NCI-H446 treated with DMSO at 0.1 percent for 48 hours (cell line): Measurements from ENCODE around the gene GSTM3.
"Not testable (repeated sequence)": the region's sequence is repeated elsewhere in the genome, so short reads cannot be mapped to it uniquely, and the experiment has no call there.

Experiments
- DNase-seq: peaks from one replicate; lab custom pipeline; 2025; lab: John Stamatoyannopoulos, UW

Gene GSTM3

DNA sequence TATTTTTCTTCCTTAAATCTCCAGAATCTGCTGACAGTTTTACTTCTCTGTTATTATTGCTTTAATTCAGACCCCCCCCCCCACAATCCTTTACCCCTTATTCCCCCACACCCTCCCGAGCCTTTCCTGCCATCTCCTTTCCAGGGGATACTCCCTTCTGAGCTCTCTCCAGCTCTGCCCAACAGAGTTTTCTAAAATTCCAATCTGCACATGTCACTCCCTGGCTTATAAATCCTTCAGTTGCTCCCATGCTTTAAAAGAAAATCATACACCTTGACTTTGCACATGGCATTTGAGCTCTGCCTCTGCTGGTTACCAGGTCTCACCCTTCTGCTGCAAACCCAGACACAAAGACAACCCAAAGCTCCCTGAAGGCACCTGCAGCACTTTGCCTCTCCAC, 34.6 kb upstream of the GSTM3 start:
- no peak for DNase-seq

DNA sequence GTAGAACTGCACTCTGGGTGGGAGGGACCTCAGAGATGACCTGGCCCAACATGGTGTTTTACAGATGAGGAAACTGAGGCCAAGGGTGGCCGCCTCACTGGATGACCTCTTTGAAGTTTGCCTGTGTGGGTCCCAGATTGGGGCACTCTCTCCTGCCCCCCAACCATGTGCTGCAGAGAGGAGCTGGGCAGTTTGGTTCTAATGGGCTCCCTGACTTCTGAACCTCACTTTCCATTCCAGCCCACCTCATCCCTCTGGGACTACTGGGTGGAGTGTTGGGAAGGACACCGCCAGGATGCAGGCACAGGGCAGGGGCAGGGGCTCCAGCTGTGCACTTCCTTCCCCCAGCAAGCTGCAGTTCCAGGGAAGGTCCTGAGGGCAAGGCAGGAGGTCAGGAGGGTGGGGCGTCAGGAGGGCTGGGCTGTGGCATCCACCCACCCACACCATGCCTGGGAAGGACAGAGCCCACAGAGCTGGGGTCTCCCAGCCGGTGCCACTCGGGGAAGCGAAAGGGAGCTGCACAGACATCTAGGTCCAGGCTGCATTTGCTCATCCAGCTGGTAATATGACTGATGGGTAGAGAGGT, 33.2 kb upstream of the GSTM3 start:
- no peak for DNase-seq

DNA sequence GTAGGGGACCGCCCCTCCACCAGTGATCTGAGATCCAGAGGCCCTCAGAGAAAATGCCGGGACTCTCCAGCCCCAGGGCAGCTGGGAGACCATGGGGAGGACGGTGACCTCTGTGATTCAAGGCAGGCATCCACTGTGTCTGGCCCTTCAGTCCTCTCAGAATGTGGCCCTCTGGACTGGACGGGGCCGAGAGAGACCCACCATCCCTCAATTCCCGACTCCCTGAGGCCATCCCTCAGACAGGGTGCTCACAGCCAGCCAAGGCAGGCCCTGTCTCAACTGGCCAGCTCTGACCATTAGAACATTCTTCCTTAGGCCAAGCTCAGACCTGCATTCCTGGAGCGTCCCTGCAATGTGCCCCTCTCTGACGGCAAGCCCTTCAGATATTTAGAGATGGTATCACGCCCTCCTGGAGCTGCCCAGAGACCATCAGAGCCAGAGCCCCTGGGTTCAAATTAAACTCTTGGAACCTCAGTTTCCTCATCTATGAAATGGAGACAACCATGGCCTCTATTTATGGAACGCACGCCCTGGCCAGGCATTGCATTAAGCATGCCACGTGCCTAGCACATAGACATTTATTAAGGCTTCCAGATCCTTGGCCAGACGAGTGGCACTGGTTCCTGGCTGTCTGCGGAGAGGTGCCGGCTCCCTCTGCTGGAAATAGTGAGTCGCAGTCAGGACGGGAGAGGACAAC, 32.5 kb upstream of the GSTM3 start:
- peak; percentile 73 for DNase-seq

DNA sequence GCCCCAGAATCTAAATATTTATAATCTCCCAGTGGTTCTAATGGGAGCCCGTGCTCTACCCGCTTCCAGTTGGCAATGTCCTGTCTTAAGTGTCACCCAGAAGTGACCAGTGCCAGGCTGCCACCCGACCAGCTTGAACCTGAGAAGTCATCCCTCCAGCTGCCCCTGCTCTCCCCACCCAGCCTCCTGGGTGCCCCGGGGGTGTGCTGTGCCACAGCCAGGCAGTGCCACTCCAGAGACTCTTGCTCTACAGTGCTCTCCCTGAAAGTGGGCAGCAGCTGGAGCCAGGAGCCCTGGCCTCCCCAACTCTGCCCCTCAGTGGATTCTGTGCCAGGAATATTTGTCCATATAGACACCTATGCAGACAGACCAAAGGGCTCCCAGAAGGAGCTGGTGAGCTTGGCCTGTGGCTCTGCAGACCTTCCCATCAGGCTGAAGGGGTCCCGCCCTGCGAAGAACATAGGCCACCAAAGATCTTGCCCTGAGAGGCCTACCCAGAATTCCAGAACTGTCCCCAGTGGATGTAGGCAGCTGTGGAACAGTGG, 31.9 kb upstream of the GSTM3 start:
- no peak for DNase-seq

DNA sequence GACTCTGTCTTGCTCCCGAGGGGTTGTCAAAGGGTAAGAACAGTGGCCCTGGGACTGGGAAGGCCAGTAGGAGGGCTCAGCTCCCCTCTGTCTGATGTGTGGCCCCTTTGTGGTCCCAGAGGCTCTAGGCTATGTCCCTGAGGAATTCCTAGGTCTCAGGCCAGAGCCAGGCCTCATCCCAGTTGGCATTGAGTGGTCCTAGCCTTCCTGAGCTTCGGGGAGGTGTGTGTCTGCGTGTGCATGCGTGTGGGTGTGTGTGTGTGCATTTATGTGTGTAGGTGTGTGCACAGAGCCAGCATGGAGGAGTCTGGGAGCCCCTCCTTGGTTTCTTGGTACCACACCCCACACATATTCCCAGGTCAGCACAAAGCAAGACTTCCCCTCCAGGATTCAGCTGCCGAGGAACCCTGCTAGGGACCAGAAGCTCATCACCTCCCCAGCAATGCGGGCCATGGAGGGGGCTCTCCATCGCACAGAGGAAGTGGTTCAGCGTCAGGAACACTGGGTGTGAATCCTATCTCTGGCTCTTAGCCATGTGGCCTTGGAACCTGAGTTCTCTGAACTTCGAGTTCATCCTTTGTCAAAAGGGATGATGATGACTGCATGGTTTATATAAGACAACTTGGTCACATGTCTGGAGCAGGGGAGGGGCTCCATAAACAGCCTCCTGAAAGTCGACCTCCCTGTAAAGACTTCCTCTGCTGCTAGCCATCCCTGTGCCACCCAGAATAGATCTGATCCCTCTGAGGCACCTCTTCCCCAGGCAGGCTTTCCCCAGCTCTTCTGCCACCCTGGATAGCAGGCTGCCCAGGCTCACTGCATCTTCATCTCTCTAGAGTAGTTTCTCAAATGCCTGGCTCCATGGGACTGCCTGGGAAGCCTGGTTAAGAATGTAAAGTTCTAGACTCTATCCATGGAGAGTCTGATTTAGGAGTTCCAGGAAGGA, 31.1 kb upstream of the GSTM3 start:
- no peak for DNase-seq

DNA sequence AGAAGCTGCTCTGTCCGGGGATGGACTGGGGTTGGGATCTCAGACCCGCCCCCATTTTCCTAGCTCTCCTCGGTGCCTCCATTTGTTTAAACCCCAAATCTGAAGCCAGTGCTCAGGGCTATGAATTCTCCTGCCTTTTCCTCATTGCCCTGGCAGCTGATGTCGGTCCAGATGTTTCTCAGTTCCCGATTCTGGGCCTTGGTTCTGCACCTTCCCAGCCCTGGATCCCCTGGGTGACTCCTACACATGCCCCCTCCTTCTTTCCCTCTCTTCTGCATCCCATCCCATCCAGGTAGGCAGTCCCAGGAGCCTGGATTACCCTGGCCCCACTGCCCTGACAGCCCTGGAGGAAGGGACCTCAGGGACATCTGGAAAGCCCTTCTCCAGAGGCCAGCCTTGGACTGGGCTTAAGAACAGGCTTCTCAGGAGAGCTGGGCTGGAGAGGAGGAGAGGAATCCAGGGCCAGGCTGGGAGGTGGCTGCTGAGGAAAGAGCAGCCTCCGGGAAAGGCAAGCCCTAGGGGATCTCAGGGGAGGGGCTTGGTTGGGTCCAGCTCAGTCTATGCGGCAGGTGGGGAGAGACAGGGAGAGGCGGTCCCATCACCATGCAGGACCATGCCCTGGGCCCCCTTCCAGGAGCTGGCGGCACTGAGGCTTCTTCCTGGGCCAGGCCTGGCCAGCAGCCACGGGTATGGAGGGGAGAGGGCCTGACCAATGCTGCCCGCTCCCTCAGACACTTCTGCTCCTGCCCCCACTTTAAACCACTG, 29.7 kb upstream of the GSTM3 start:
- DNase-seq = no peak

DNA sequence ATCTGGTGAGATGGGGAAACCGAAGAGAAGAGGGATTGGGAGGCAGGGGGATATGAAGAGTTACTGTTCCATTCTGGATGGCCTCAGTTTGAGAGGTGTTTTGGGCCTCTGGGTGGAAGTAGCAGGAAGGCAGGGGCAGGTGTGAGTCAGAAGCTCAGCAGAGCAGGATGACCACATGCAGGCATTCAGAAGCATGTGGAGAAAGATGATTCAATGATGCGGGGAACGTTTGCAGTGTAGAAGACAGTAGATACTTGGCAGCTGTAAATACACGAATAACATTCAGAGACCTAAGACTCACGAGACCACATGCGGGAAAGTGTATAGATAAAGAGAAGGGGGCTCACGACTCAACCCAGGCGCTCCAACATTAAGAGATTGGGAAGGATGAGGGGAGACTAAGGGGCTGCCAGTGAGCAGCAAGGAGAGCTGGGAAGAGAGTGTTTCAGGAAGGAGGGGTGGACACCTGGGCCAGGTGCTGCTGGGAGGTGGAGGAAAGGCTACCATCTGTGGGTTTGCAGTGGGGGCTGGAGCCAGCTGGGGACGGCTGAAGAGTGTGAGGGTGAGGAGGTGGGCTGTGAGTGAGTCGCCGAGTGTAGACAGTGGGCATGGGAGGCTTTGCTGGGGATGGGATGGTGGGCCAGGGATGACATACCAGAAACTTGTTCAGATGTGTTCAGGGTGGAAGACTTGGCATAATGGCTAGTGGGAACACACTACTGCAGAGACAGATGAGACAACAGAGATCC, 28.7 kb upstream of the GSTM3 start:
- DNase-seq = no peak

DNA sequence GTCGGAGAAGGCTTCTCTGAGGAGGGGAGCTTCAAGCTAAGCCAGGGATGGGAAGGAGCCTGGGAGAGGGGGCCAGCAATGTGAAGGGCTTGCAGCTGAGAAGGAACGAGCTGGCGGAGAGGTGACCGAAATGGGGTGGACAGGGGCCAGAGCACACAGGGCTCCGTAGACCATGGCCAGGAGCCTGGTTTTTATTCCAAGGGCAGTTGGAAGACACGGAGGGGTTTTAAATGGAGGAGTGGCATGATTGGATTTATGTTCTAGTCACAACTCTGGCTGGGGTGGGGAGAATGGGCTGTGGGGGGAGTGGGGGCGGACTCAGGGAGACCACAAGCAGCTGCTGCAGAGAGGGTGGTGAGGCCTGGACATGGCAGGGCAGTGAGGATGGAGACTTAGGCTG, 28.0 kb upstream of the GSTM3 start:
- no peak for DNase-seq

DNA sequence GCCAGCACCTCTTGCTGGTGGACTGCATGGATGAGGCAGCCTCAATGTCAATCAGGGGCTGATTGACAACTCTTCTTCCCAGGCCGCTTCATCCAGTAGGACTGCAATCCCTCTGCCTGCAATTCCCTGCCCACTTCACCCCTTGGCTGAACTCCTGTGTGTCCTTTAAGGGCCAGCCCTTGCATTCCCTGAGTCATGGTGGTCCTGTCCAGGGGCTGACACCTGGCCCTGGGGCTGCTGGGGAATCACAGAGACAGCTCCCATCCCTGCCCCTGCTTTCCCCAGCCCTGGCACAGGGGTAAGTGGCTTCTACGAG, 27.5 kb upstream of the GSTM3 start:
- DNase-seq = no peak

DNA sequence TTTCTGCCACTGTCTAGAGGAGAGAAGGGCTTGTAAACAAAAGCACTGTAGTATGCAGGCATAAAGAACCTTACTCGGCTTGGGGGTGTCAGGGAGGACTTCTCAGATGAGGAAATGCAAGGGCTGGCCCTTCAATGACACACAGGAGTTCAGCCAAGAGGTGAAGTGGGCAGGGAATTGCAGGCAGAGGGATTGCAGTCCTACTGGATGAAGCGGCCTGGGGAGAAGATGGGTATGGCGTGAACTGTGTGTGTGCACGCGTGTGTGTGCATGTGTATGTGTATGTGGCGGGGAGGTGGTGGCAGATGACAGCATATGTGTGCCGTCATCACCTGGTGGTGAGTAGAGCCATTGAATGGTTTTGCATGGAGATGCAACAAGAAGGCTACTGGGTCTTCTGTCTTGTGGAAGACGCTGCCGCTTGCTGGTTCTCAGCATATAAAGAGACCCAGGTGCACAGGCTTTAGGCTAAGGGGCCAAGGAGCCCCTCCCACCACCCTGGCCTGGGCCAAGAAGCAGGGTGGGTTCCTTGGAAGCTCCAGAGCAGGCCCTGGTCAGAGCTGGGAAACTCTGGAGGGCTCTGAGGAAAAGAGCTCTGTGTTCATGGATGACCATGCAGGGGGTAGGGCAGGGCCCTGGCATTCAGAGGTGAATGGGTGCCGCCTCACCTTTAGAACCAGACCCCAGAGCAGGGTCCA, 26.9 kb upstream of the GSTM3 start:
- DNase-seq = no peak

DNA sequence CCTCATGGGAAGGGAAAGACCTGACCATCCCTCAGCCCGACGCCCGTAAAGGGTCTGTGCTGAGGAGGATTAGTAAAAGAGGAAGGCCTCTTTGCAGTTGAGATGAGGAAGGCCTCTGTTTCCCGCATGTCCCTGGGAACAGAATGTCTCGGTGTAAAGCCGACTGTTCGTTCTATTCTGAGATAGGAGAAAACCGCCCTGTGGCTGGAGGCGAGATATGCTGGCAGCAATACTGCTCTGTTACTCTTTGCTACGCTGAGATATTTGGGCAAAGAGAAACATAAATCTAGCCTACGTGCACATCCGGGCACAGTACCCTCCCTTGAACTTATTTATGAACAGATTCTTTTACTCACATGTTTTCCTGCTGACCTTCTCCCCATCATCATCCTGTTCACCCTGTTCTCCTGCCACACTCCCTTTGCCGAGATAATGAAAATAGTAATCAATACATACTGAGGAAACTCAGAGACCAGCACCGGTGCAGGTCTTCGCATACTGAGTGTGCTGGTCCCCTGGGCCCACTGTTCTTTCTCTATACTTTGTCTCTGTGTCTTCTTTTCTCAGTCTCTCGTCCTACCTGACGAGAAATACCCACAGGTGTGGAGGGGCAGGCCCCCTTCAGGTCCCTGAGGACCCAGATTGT, 26.3 kb upstream of the GSTM3 start:
- not testable (repeated sequence) for DNase-seq

DNA sequence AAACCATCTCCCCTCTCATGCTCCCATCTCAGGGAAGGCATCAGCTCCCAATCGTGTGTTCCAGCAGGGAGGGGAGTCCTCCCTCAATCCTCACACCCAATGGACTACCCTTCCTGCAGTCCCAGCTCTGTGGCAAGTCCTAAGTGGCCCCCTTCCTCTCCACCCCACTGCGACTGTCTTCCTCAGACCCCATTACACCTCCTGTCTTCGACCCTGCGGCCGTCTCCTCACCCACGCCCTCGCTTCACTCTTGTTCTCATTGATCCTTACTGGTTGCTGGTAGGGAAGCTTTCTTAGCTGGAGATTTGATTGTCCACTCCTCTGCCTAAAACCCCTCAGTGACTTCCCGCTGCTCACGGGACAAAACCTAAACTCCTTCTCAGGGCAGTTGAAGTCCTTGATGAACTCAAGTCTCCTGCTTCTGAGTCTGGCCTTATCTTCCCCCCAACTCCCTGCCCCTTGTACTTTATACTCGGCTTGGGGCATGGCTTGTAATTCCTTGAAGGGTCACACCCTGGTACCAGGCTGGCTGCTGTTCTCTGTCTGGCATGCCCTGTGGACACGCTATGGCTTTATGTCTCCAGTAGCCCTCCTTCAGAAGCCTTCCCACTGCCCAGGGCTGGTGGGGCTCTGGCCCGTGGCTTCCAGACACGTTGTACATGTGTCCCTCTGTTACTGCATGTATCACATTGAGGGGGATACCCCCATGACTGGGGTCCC, 25.2 kb upstream of the GSTM3 start:
- no peak for DNase-seq

DNA sequence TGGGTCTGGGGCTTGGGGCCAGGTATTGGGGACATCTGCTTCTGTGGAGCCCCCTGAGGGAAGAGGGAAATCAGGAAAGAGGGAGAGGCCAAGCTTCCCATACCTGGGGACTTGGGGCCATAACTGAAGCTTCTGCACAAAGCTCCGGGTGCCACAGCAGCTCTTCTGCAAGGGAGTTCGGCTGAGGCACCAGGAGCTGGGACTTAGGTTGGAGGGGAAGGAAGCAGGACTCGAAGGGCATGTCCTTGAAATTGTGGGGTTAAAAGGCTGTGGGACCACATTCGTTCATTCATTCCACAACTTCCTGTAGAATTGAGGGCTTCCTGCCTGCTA, 24.6 kb upstream of the GSTM3 start:
- DNase-seq = no peak

DNA sequence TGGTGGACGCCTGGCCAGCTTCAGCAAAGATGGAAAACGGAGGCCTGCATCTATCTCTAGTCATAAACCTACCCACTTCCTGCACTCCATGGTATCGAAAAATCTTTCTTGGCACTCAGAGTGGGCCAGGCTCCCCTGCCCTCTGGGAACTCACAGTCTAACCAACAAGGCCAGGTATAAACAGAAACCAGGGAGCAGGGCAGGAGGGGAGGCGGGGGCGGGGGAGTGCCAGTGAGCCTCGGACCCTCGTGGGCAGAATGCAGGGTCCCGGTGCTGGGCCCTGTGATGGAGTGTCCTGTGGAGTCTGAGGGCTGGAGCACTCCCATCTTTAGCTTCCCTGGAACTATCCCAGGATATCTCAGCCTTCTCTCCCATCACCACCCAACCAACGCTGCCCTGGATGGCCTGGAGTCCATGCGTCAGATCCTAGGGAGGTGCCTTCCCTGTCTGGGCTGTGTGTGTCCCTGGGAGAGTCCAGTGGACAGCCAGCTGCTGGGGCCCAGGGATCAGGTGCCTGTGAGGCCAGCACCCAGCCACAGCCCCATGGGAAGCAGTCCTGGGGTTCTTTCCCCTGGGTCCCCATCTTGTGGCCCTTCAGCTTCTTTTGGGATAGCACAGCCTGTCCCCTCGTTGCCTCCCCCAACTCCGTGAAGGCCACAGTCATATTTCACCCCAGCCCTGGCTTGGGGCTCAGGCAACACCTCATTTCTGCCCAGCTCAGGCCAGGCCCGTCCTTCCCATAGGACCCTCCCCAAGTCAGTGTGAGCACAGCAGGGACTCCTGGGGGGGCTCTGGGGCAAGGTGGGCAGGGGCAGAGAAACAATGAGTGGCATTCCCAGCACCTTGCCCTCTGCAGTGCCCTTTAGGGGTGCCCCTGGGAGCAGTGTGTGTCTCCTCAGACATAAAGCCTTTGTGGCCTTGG, 24.0 kb upstream of the GSTM3 start:
- no peak for DNase-seq

DNA sequence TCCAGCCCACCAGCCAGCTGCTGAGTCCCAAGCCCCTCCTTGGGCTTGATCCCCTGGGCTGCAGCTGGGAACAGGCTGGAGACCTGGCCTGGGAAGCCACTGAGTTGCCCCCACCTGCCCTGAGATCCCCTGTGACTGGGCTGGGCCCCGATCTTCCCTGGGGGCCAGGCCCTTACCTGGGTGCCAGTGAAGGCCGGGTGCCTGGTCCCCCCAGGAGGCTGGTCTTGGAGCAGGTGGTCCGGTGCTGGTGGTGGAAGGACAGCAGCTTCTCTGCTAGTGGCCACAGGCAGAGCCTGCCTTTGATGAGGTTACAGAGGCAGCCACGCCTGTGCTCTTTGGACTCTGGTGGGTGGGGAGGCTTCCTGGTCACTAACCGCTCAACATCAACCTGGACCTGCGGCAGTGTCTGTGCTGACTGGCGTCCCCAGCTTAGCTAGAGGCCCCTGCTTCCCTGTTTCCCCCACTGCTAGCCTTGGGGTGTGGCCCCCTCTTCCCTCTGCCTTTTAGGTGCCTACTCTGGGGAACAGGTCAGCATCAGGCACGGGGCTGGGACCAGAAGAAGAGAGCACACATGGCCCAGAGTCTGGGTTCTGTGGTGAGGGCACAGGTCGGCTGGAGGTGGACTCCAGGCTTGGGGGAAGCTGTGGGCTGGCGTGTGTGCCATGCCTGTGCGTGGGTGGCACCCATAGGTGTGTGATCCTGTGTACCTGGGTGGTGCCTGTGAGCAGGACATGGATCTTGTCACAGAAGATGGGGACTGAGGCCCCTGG, 23.0 kb upstream of the GSTM3 start, which contains the start of gene EPS8L3:
Gene EPS8L3, minus strand, starts transcription at position 278 of the 770 bp plus-strand sequence. CDS start 2,174 bp downstream, outside the sequence.
- DNase-seq = no peak

DNA sequence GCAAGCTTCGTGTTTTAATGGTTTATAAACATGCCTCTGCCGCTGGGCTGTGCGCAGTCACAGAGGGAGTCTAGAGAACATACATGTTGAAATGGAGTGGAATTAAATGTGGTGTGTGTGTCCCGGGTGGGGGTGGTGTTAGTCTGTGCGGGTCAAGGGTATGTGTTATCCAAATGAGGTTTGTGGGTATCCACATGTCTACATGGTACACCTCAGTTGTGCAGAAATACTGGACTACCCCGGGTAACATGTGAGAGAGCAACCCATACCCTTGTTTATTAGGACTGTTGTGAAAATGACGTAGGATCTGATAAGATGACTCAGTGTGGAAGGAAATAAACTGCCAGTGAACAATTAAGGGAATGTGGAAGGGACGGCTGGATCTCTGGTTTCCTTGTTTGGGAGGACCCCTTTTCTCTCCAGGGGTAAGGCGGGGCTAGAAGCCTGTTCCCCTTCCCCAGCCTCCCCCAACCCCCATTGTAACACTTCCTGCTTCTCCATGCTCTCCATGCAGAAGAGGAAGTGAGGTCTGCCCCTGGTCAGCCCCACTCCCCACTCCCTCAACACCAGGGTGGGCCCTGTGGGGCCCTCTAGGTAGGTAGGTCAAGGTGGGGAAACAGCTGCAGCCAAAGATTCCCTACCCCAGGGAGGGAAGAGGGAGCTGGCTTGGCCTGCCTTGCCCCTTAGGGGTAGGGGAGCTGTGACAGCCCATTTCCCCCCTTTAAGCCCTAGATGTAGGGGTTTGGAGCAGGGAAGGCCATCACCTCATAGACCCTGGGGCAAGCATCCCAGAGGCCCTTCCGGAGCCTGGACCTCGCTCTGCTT, 22.2 kb upstream of the GSTM3 start:
- DNase-seq = no peak
